Activated CD8-positive, alpha-beta T cell treated with anti-CD3 and anti-CD28 coated beads, Interleukin-2, amount 10 ng/mL, durations not matched to agents 7 days and 5 days (primary cell): ENCODE measurements around the gene NFKBIL1. TPM values are rescaled to one million over a fixed set of nuclear protein-coding genes. Genes with fewer than 3 reads are reported as not detected.

Experiments used
- ATAC-seq: fragments of 150-1000 bp; cut with Tn5 transposase; one replicate; pipeline ENCODE4 v1.10.0; 2021; ENCODE audit warnings: moderate library complexity
- CTCF ChIA-PET: fragments of 350-600 bp; sonication (Branson Sonifier 250); formaldehyde crosslinking; loops from one replicate; lab custom pipeline; 2021; ENCODE audit warnings: antibody characterized with exemption; lab: Charles Lee
- POLR2A ChIA-PET: fragments of 350-600 bp; sonication (Branson Sonifier 250); formaldehyde crosslinking; loops from one replicate; lab custom pipeline; 2021; ENCODE audit warnings: antibody characterized with exemption; lab: Charles Lee
- DNase-seq: peaks from one replicate; pipeline ENCODE4 v3.0.0-alpha.2; 2020
- H3K27ac Mint-ChIP-seq: one replicate; pipeline ENCODE4 v1.8.0; 2021; ENCODE audit warnings: mild to moderate bottlenecking, mixed read lengths
- H3K27me3 Mint-ChIP-seq: one replicate; pipeline ENCODE4 v1.8.0; 2021; ENCODE audit warnings: low read depth, mixed read lengths
- H3K36me3 Mint-ChIP-seq: one replicate; pipeline ENCODE4 v1.8.0; 2021; ENCODE audit warnings: low read depth, mixed read lengths
- H3K4me1 Mint-ChIP-seq: one replicate; pipeline ENCODE4 v1.8.0; 2021; ENCODE audit warnings: low read depth, mixed read lengths
- H3K4me3 Mint-ChIP-seq: one replicate; pipeline ENCODE4 v1.8.0; 2021; ENCODE audit warnings: mild to moderate bottlenecking, mixed read lengths
- H3K9me3 Mint-ChIP-seq: one replicate; pipeline ENCODE4 v1.8.0; 2022; ENCODE audit warnings: mixed read lengths; ENCODE audit not compliant: insufficient read depth
- total RNA-seq, 2 experiments: library from RNA; stranded (reverse); gene quantifications; one replicate each; pipeline ENCODE4 v1.2.3, GENCODE V29; 2021

Gene NFKBIL1
- total RNA-seq, 2 experiments from 2014 or later, result 13.5 to 14.2 TPM

DNA sequence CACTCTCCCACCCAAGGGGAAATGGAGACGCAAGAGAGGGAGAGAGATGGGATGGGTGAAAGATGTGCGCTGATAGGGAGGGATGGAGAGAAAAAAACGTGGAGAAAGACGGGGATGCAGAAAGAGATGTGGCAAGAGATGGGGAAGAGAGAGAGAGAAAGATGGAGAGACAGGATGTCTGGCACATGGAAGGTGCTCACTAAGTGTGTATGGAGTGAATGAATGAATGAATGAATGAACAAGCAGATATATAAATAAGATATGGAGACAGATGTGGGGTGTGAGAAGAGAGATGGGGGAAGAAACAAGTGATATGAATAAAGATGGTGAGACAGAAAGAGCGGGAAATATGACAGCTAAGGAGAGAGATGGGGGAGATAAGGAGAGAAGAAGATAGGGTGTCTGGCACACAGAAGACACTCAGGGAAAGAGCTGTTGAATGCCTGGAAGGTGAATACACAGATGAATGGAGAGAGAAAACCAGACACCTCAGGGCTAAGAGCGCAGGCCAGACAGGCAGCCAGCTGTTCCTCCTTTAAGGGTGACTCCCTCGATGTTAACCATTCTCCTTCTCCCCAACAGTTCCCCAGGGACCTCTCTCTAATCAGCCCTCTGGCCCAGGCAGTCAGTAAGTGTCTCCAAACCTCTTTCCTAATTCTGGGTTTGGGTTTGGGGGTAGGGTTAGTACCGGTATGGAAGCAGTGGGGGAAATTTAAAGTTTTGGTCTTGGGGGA, 28.7 kb downstream of the NFKBIL1 start:
- CTCF ChIA-PET, result interaction anchor here (0.6 to 24.1 kb wide), 6 partner anchors 13 to 83 kb away, joined by 3 to 928 read pairs (median 98); partner anchors contain the start of genes ATP6V1G2, BAG6, DDX39B and LST1
- no peak for DNase-seq
- peaks cover 83% of the 10 kb centered on the region for H3K4me1 Mint-ChIP-seq
- H3K4me3 Mint-ChIP-seq, result peak overlapping the region; percentile 93
- H3K27ac Mint-ChIP-seq, result peak overlapping the region; percentile 96
- POLR2A ChIA-PET, result interaction anchor here (1.0 to 14.3 kb wide), 10 partner anchors 8 to 162 kb away, joined by 3 to 388 read pairs (median 19); partner anchors contain the start of genes ATP6V1G2, DDX39B, LST1 and NCR3
- H3K36me3 Mint-ChIP-seq, result peaks cover 53% of the 10 kb centered on the region
- H3K27me3 Mint-ChIP-seq, result no peaks in the 10 kb centered on the region
- no peaks in the 10 kb centered on the region for H3K9me3 Mint-ChIP-seq
- no peak for ATAC-seq

DNA sequence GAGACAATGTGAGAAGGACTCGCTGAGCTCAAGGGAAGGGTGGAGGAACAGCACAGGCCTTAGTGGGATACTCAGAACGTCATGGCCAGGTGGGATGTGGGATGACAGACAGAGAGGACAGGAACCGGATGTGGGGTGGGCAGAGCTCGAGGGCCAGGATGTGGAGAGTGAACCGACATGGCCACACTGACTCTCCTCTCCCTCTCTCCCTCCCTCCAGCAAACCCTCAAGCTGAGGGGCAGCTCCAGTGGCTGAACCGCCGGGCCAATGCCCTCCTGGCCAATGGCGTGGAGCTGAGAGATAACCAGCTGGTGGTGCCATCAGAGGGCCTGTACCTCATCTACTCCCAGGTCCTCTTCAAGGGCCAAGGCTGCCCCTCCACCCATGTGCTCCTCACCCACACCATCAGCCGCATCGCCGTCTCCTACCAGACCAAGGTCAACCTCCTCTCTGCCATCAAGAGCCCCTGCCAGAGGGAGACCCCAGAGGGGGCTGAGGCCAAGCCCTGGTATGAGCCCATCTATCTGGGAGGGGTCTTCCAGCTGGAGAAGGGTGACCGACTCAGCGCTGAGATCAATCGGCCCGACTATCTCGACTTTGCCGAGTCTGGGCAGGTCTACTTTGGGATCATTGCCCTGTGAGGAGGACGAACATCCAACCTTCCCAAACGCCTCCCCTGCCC, 29.6 kb downstream of the NFKBIL1 start:
- Mint-ChIP-seq H3K4me1 (peaks cover 74% of the 10 kb centered on the region), H3K36me3 (peaks cover 62% of the 10 kb centered on the region), H3K27ac (peak overlapping the region; percentile 96), H3K4me3 (peak overlapping the region; percentile 93), H3K9me3 (no peaks in the 10 kb centered on the region), H3K27me3 (no peaks in the 10 kb centered on the region)
- POLR2A ChIA-PET, result interaction anchor here (0.9 to 14.3 kb wide), 10 partner anchors 9 to 1068 kb away, joined by 3 to 388 read pairs (median 19); partner anchors contain the start of genes DDX39B, LST1 and NCR3
- ATAC-seq (peak; percentile 3), DNase-seq (peak; percentile 80)
- CTCF ChIA-PET, result interaction anchor here (1.1 to 24.1 kb wide), 6 partner anchors 13 to 253 kb away, joined by 3 to 928 read pairs (median 98); partner anchors contain the start of genes ATP6V1G2, DDX39B, LST1 and LTA

DNA sequence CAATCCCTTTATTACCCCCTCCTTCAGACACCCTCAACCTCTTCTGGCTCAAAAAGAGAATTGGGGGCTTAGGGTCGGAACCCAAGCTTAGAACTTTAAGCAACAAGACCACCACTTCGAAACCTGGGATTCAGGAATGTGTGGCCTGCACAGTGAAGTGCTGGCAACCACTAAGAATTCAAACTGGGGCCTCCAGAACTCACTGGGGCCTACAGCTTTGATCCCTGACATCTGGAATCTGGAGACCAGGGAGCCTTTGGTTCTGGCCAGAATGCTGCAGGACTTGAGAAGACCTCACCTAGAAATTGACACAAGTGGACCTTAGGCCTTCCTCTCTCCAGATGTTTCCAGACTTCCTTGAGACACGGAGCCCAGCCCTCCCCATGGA, 30.2 kb downstream of the NFKBIL1 start:
- Mint-ChIP-seq H3K4me3 (peak overlapping the region; percentile 93), H3K36me3 (peaks cover 67% of the 10 kb centered on the region), H3K27ac (peak overlapping the region; percentile 96), H3K27me3 (no peaks in the 10 kb centered on the region), H3K4me1 (peaks cover 74% of the 10 kb centered on the region), H3K9me3 (no peaks in the 10 kb centered on the region)
- POLR2A ChIA-PET, result interaction anchor here (0.9 to 14.3 kb wide), 8 partner anchors 8 to 1069 kb away, joined by 3 to 388 read pairs (median 10); partner anchors contain the start of genes ATP6V1G2, GPANK1, LST1 and NCR3
- CTCF ChIA-PET, result interaction anchor here (1.7 to 24.1 kb wide), 5 partner anchors 13 to 253 kb away, joined by 3 to 928 read pairs (median 189); partner anchors contain the start of genes ATP6V1G2, DDX39B, LST1 and LTA
- DNase-seq (no peak), ATAC-seq (no peak)

DNA sequence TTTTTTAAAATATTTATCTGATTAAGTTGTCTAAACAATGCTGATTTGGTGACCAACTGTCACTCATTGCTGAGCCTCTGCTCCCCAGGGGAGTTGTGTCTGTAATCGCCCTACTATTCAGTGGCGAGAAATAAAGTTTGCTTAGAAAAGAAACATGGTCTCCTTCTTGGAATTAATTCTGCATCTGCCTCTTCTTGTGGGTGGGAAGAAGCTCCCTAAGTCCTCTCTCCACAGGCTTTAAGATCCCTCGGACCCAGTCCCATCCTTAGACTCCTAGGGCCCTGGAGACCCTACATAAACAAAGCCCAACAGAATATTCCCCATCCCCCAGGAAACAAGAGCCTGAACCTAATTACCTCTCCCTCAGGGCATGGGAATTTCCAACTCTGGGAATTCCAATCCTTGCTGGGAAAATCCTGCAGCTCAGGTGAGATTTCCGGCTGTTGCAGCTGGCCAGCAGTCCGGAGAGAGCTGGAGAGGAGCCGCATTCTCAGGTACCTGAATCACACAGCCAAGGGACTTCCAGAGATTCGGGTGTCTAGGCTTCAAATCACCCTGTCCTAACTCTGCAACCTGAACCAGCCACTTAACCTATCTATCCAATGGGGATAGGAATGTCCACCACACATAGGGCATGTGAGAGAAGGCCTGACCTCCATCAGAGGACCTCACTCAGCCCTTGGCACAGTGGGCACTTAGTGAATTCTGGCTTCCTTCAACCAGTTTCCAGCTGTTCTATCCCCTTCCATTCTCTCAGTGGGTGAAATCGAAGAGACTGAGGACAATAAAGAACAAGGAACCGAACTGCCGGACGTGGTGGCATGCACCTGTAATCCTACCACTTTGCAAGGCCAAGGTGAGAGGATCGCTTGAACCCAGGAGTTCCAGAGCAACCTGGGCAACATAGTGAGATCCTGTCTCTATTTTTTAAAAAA, 31.0 kb downstream of the NFKBIL1 start:
- Mint-ChIP-seq H3K36me3 (peaks cover 73% of the 10 kb centered on the region), H3K27me3 (no peaks in the 10 kb centered on the region), H3K4me1 (peaks cover 74% of the 10 kb centered on the region), H3K4me3 (peak overlapping the region; percentile 98), H3K27ac (peak overlapping the region; percentile 82), H3K9me3 (no peaks in the 10 kb centered on the region)
- ATAC-seq (no peak), DNase-seq (no peak)
- POLR2A ChIA-PET, result interaction anchor here (1.0 to 14.3 kb wide), 7 partner anchors 10 to 86 kb away, joined by 3 to 388 read pairs (median 5); partner anchors contain the start of genes ATP6V1G2, GPANK1 and NCR3
- CTCF ChIA-PET, result interaction anchor here (1.7 to 24.1 kb wide), 7 partner anchors 12 to 252 kb away, joined by 3 to 928 read pairs (median 8); partner anchors contain the start of genes ATP6V1G2, DDX39B, LST1 and LTA

DNA sequence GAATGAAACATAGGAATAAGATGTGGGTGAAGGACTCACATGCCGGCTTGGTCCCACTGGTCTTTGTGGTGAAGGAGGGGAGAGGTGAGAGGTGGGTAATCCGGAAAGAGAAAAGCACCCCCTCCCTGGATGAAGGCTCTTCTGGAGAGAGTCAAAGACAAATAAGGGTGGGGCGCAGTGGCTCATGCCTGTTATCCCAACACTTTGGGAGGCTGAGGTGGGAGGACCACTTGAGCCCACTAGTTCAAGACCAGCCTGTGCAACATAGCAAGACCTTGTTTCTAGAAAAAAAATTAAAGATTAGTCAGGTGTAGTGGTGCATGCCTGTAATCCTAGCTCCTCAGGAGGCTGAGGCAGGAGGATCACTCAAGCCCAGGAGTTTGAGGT, 31.7 kb downstream of the NFKBIL1 start:
- H3K4me3 Mint-ChIP-seq, result peak overlapping the region; percentile 98
- H3K27ac Mint-ChIP-seq, result peak overlapping the region; percentile 82
- no peak for DNase-seq
- H3K27me3 Mint-ChIP-seq, result no peaks in the 10 kb centered on the region
- peaks cover 77% of the 10 kb centered on the region for H3K36me3 Mint-ChIP-seq
- H3K4me1 Mint-ChIP-seq, result peaks cover 74% of the 10 kb centered on the region
- CTCF ChIA-PET, result interaction anchor here (1.7 to 24.1 kb wide), 5 partner anchors 12 to 251 kb away, joined by 3 to 928 read pairs (median 189); partner anchors contain the start of genes ATP6V1G2, DDX39B, LST1 and LTA
- POLR2A ChIA-PET, result interaction anchor here (1.3 to 14.3 kb wide), 6 partner anchors 10 to 86 kb away, joined by 3 to 388 read pairs (median 21); partner anchors contain the start of genes ATP6V1G2, DDX39B, GPANK1 and NCR3
- H3K9me3 Mint-ChIP-seq, result no peaks in the 10 kb centered on the region
- no peak for ATAC-seq

DNA sequence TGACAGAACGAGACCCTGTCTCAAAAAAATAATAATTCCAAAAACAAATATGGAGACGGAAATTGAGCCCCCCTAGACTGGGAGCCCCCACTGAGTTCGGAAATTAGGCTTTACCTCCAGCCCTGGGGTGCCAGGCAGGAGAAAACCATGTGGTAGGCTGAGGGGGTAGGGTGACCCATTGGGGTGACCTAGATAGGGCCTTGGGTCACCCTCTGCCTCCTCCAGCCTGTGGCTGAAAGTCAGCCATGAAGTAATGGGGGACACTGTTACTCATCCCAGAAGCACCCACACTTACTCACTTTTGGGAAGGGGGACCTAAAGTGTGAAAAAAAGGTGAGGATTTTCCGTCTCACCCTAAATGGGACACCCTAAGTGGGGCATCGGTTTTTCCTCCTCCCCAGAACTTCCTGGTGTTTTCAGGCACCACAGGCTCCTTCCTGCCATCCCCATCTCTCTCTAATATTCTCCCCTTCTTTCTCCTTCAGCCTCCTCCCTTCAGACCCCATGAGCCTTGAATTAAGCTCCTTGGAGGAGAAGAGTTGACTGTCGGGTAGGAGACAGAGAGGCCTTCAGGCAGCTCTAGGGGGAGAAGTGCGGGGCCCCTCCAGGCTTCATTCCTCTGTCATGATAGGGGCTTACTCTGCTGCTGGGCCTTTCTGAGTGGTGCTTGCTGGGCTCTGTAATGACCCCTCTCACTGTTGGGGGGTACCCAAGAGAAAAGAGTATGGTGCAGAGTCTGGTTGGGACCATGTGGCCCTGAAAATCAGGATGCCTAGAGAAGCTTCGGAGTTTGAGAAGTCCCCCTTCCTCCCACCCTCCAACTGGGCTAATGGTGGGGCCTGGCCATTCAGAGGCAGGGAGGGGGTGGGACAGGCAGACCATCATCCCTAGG, 32.4 kb downstream of the NFKBIL1 start:
- peaks cover 77% of the 10 kb centered on the region for H3K36me3 Mint-ChIP-seq
- POLR2A ChIA-PET, result interaction anchor here (0.6 to 14.3 kb wide), 12 partner anchors 9 to 238 kb away, joined by 3 to 388 read pairs (median 6); partner anchors contain the start of genes ATP6V1G2, BAG6, DDX39B and MICB
- H3K27ac Mint-ChIP-seq, result peak overlapping the region; percentile 88
- no peaks in the 10 kb centered on the region for H3K27me3 Mint-ChIP-seq
- ATAC-seq, result no peak
- H3K9me3 Mint-ChIP-seq, result no peaks in the 10 kb centered on the region
- DNase-seq, result no peak
- CTCF ChIA-PET, result interaction anchor here (0.8 to 24.1 kb wide), 15 partner anchors 11 to 250 kb away, joined by 3 to 928 read pairs (median 5); partner anchors contain the start of genes AIF1, ATP6V1G2, DDX39B and LST1
- H3K4me3 Mint-ChIP-seq, result peak overlapping the region; percentile 98
- peaks cover 72% of the 10 kb centered on the region for H3K4me1 Mint-ChIP-seq

DNA sequence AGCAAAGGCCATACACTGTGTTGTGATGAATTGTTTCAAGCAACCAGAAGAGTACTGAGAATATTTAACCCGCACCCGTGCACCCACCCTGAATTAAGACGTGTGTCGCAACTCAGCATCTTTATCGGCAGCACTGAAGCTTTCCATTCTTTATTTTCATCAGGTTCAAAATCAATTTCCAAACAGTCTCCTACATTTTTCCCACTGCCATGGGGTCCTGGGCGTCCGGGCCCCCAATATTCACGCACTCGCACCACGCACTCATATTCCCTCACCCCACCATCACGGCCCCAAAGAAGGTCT, 33.0 kb downstream of the NFKBIL1 start:
- no peaks in the 10 kb centered on the region for H3K9me3 Mint-ChIP-seq
- POLR2A ChIA-PET, result interaction anchor here (0.6 to 14.3 kb wide), 11 partner anchors 10 to 238 kb away, joined by 3 to 388 read pairs (median 7); partner anchors contain the start of genes ATP6V1G2, BAG6, DDX39B and MICB
- H3K4me3 Mint-ChIP-seq, result peak overlapping the region; percentile 98
- H3K27ac Mint-ChIP-seq, result peak overlapping the region; percentile 88
- H3K27me3 Mint-ChIP-seq, result no peaks in the 10 kb centered on the region
- DNase-seq (no peak), ATAC-seq (no peak)
- CTCF ChIA-PET, result interaction anchor here (0.8 to 24.1 kb wide), 15 partner anchors 10 to 250 kb away, joined by 3 to 928 read pairs (median 5); partner anchors contain the start of genes AIF1, ATP6V1G2, DDX39B and LST1
- peaks cover 72% of the 10 kb centered on the region for H3K4me1 Mint-ChIP-seq
- H3K36me3 Mint-ChIP-seq, result peaks cover 76% of the 10 kb centered on the region

DNA sequence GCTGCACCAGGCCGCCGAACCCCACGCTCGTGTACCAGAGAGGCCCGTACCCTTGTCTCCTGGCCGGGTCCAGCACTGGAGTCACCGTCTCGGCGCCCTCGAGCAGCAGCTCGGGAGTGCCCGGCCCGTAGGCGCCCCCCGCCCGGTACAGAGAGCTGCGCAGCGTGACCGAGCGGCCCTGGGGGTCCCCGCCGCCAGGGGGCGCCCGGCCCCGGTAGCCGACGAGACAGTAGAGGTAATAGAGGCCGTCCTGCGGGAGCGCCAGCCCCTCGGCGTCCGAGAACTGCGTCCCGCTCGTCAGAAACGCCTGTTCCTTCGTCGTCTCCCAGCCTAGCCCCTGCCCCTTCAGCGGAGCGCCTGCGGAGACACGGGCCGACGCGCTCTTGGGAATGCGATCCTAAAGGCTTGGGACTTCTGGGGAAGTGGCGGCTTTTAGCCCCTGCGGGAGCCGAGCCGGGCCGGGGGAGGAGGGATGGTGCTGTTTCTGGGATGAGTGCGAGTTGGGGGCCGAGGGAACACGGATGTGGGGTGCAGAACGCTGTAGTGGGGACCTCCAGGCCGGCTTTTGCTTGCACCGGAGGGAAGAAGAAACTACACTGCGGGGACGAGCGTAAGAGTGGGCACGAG, 33.5 kb downstream of the NFKBIL1 start:
- H3K27ac Mint-ChIP-seq, result peak overlapping the region; percentile 88
- peaks cover 70% of the 10 kb centered on the region for H3K36me3 Mint-ChIP-seq
- ATAC-seq (peak; percentile 70), DNase-seq (peak; percentile 90)
- CTCF ChIA-PET, result interaction anchor here (0.6 to 24.1 kb wide), 13 partner anchors 10 to 249 kb away, joined by 3 to 928 read pairs (median 7); partner anchors contain the start of genes AIF1, ATP6V1G2, DDX39B and LST1
- peak overlapping the region; percentile 98 for H3K4me3 Mint-ChIP-seq
- POLR2A ChIA-PET, result interaction anchor here (0.6 to 14.3 kb wide), 14 partner anchors 8 to 586 kb away, joined by 3 to 388 read pairs (median 6); partner anchors contain the start of genes ATP6V1G2, BAG6, DDX39B and MICB
- H3K27me3 Mint-ChIP-seq, result no peaks in the 10 kb centered on the region
- peaks cover 72% of the 10 kb centered on the region for H3K4me1 Mint-ChIP-seq
- no peaks in the 10 kb centered on the region for H3K9me3 Mint-ChIP-seq
